ENCODE results near the gene PLA2G1B.

DNA sequence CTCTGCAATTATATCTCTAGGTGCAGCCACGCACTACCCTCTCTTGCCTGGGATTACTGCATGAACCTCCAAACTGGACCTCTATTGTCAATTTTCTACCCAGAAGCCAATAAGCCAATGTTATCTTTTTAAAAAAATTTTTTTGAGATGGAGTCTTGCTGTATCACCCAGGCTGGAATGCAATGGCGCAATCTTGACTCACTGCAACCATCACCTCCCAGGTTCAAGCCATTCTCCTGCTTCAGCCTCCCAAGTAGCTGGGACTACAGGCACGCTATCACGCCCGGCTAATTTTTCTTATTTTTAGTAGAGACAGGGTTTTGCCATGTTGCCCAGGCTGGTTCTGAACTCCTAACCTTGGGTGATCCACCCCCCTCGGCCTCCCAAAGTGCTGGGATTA lies 50.8 kb downstream of the PLA2G1B start:
- TF ChIP-seq, protein P1, sequence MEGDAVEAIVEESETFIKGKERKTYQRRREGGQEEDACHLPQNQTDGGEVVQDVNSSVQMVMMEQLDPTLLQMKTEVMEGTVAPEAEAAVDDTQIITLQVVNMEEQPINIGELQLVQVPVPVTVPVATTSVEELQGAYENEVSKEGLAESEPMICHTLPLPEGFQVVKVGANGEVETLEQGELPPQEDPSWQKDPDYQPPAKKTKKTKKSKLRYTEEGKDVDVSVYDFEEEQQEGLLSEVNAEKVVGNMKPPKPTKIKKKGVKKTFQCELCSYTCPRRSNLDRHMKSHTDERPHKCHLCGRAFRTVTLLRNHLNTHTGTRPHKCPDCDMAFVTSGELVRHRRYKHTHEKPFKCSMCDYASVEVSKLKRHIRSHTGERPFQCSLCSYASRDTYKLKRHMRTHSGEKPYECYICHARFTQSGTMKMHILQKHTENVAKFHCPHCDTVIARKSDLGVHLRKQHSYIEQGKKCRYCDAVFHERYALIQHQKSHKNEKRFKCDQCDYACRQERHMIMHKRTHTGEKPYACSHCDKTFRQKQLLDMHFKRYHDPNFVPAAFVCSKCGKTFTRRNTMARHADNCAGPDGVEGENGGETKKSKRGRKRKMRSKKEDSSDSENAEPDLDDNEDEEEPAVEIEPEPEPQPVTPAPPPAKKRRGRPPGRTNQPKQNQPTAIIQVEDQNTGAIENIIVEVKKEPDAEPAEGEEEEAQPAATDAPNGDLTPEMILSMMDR (IDR thresholded peaks at IDR 0.05; ENCODE audit: borderline replicate concordance, extremely low read depth, low read length, poor library complexity, severe bottlenecking): no peak
- no peak for TF ChIP-seq EZH2 (IDR thresholded peaks at IDR 0.05; ENCODE audit: borderline replicate concordance, low read depth, low read length, severe bottlenecking)
